ENCODE results near the gene JKAMP. TPM values are rescaled to one million over a fixed set of nuclear protein-coding genes. Genes with fewer than 3 reads are reported as not detected.

JKAMP gene
- total and polyA plus RNA-seq, 4 donors: 66.1 to 121 (median 80.7) TPM

DNA sequence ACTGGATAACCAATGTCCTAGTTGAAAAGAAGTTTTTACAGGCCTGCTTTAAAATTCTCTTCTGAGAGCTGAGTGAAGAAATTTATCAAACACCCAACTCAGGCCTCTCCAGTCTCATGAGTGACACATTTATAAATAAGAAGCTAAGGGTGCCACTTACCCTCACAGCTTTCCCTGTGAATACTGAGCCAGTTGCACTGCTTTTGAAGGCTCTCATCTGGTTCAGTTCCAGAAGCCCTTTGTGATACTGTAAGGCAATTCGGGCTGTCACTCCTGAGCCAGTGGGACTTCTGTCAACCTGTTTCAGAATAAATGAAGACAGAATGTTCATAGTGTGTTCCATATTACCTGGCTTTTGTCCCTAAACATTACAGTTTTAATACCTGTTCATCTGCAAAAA lies 8.6 kb upstream of the JKAMP start:
- Histone ChIP-seq H3K4me1 (ENCODE audit: control insufficient read depth, insufficient read depth, low read length) (no peaks in the 10 kb centered on the region), H3K9me3 (ENCODE audit: control insufficient read depth, insufficient read depth, low read length) (no peaks in the 10 kb centered on the region), H3K36me3 (ENCODE audit: control insufficient read depth, insufficient read depth, low read length) (peaks cover 6% of the 10 kb centered on the region), H3K27me3 (ENCODE audit: control insufficient read depth, insufficient read depth, low read length) (no peaks in the 10 kb centered on the region), H3K4me3 (ENCODE audit: low read depth, low read length) (no peak overlapping the region), H3K27ac (ENCODE audit: low read depth, low read length) (no peak overlapping the region)
- DNase-seq (ENCODE audit: low read depth in 4 of 6, low spot score in 6 of 6): no peak
- no CpG with 5 or more reads among the region's 1 CpG for WGBS (ENCODE audit: insufficient coverage)

DNA sequence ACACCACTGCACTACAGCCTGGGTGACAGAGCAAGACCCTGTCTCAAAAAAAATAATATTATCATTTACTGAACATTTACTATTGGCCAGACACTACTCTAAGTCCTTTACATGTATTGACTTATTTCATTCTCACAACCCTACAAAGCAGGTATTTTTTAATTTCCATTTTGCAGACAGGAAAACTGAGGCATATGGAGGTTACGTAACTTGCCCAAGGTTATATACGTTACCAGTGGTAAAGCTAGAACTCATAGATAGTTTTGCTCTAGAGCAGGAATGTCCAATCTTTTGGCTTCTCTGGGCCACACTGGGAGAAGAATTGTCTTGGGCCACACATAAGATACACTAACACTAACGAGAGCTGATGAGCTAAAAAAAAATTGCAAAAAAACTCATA lies 5.8 kb upstream of the JKAMP start:
- 93% methylated on average over 2 of the region's 3 CpGs for WGBS (ENCODE audit: insufficient coverage)
- peaks cover 3% of the 10 kb centered on the region for H3K4me1 ChIP-seq (ENCODE audit: control insufficient read depth, insufficient read depth, low read length)

DNA sequence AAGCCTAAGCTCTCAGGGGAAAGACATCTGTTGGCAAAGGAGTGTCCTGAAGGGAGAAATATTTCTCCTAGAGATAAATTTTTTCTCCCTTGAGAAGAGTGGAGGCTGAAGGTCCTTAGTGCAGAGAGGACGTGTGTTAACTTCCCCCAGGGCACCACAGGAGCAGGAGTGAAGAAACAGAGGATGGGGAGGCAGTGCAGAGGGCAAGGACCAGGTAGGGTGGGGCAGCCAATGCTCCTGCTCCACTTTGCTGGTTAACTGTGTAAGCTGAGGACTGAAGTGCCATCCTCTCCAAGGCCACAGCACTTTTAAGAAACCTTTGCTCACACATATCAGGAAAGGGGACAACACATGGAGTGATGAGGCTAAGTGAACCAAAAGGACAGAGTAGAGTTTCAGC lies 4.2 kb upstream of the JKAMP start:
- H3K27ac ChIP-seq (ENCODE audit: low read depth, low read length): no peak overlapping the region
- no peaks in the 10 kb centered on the region for H3K9me3 ChIP-seq (ENCODE audit: control insufficient read depth, insufficient read depth, low read length)
- H3K27me3 ChIP-seq (ENCODE audit: control insufficient read depth, insufficient read depth, low read length): no peaks in the 10 kb centered on the region
- DNase-seq (ENCODE audit: low read depth in 4 of 6, low spot score in 6 of 6): no peak
- peaks cover 7% of the 10 kb centered on the region for H3K4me1 ChIP-seq (ENCODE audit: control insufficient read depth, insufficient read depth, low read length)
- H3K36me3 ChIP-seq (ENCODE audit: control insufficient read depth, insufficient read depth, low read length): peaks cover 2% of the 10 kb centered on the region
- H3K4me3 ChIP-seq (ENCODE audit: low read depth, low read length): no peak overlapping the region
- WGBS (ENCODE audit: insufficient coverage): no CpG with 5 or more reads among the region's 1 CpG

More for the DNA sequence above, 5.8 kb upstream of the JKAMP start:
- Histone ChIP-seq H3K4me3 (ENCODE audit: low read depth, low read length) (no peak overlapping the region), H3K27me3 (ENCODE audit: control insufficient read depth, insufficient read depth, low read length) (no peaks in the 10 kb centered on the region), H3K9me3 (ENCODE audit: control insufficient read depth, insufficient read depth, low read length) (no peaks in the 10 kb centered on the region), H3K27ac (ENCODE audit: low read depth, low read length) (no peak overlapping the region), H3K36me3 (ENCODE audit: control insufficient read depth, insufficient read depth, low read length) (peaks cover 5% of the 10 kb centered on the region)
- no peak for DNase-seq (ENCODE audit: low read depth in 4 of 6, low spot score in 6 of 6)

DNA sequence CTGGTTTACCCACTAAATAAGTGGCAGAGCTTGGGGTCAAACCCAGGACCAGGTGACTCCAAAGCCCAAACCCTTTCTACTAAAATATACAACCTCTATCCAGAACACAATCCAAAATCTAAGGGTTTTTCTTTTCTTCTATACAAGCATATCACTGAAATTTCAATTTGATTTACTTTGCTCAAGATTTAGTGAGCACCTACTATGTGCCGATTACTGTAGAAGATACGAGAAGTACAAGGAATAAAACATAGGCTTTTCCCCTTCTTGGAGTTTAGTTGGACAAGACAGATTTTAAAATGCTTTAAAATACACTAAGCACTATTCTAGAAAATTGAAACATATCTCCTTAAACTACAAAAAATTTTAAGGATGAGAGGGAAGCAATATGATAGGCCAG lies 2.9 kb upstream of the JKAMP start:
- Histone ChIP-seq H3K4me3 (ENCODE audit: low read depth, low read length) (no peak overlapping the region), H3K9me3 (ENCODE audit: control insufficient read depth, insufficient read depth, low read length) (no peaks in the 10 kb centered on the region), H3K36me3 (ENCODE audit: control insufficient read depth, insufficient read depth, low read length) (peaks cover 2% of the 10 kb centered on the region), H3K27me3 (ENCODE audit: control insufficient read depth, insufficient read depth, low read length) (no peaks in the 10 kb centered on the region), H3K27ac (ENCODE audit: low read depth, low read length) (no peak overlapping the region), H3K4me1 (ENCODE audit: control insufficient read depth, insufficient read depth, low read length) (peaks cover 12% of the 10 kb centered on the region)
- DNase-seq (ENCODE audit: low read depth in 4 of 6, low spot score in 6 of 6): no peak
- no CpG with 5 or more reads among the region's 2 CpGs for WGBS (ENCODE audit: insufficient coverage)

DNA sequence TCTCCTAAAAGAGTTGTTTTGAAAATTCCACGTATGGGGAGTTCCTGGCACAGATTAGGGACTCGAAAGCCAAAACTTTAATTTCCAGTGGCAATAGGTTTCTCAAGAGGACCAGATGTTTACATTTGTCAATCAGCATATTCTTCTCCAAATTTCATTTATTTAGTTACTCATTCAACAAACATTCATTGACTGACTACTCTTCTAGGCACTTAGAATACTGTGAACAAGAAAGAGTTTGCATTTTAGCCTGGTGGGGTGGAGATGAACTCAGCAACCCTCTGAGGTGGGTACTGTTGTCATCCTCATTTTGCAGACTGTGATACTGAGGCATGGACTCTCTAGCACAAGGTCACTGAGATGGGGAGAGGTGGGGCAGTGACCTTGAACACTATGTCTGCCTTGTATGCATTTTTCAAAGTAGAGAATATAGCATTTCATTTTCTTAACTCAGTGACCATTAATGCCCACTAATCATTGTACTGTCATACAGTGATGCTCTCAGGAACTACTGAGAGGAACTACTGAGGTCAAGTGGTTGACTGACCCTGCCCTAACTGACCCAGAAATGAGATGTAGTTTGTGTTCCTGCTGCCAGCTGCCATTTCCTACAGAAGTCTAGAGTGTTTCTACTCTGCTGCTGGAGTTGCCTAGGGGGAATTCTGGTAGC lies 2.3 kb upstream of the JKAMP start:
- Histone ChIP-seq H3K9me3 (ENCODE audit: control insufficient read depth, insufficient read depth, low read length) (no peaks in the 10 kb centered on the region), H3K4me1 (ENCODE audit: control insufficient read depth, insufficient read depth, low read length) (peaks cover 12% of the 10 kb centered on the region), H3K27me3 (ENCODE audit: control insufficient read depth, insufficient read depth, low read length) (no peaks in the 10 kb centered on the region), H3K27ac (ENCODE audit: low read depth, low read length) (no peak overlapping the region), H3K4me3 (ENCODE audit: low read depth, low read length) (no peak overlapping the region), H3K36me3 (ENCODE audit: control insufficient read depth, insufficient read depth, low read length) (peaks cover 2% of the 10 kb centered on the region)
- DNase-seq (ENCODE audit: low read depth in 4 of 6, low spot score in 6 of 6): no peak
- WGBS (ENCODE audit: insufficient coverage): no CpG with 5 or more reads among the region's 2 CpGs

DNA sequence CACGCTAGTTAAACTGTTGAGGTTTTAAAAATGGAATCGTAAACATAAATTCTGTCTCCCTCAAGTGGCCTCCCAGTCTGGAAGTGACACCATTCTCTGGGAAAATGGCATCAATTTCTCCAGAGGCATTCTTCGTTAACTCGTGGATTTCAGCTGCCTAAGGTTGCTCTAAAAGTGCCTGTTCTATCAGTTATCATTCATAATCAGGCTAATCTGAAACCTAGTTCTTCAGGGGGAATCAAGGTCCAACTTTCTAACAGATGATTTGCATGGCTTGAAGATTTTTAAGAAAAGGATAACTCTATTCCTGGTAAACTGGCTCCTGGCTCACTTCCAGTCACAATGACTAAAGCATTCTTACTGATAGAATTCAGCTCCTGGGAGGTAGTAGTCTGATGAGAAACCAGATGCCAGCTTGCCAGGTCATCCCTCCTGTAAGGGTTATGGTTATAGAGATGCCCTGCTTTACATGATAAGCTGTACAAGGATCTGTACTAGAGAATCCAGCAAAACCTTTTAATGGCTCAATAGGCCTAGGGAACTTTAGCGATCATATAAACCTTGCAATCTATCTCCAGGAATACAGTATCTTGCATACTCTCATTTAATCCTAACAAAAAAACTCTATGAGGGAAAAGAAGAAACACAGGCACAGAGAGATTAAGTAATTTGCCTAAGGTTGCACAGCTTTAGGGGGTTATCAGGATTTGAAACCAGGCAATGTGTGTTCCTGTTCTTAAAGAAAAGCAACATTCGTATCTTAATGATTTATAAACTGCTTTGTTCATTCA lies 1.6 kb upstream of the JKAMP start:
- Histone ChIP-seq H3K4me3 (ENCODE audit: low read depth, low read length) (peak overlapping the region; percentile 93), H3K36me3 (ENCODE audit: control insufficient read depth, insufficient read depth, low read length) (peaks cover 2% of the 10 kb centered on the region), H3K4me1 (ENCODE audit: control insufficient read depth, insufficient read depth, low read length) (peaks cover 12% of the 10 kb centered on the region), H3K9me3 (ENCODE audit: control insufficient read depth, insufficient read depth, low read length) (no peaks in the 10 kb centered on the region), H3K27ac (ENCODE audit: low read depth, low read length) (no peak overlapping the region), H3K27me3 (ENCODE audit: control insufficient read depth, insufficient read depth, low read length) (no peaks in the 10 kb centered on the region)
- WGBS (ENCODE audit: insufficient coverage): 30% methylated on average over 2 of the region's 6 CpGs
- DNase-seq (ENCODE audit: low read depth in 4 of 6, low spot score in 6 of 6): peak in 1 of 6 donors; percentile 37

DNA sequence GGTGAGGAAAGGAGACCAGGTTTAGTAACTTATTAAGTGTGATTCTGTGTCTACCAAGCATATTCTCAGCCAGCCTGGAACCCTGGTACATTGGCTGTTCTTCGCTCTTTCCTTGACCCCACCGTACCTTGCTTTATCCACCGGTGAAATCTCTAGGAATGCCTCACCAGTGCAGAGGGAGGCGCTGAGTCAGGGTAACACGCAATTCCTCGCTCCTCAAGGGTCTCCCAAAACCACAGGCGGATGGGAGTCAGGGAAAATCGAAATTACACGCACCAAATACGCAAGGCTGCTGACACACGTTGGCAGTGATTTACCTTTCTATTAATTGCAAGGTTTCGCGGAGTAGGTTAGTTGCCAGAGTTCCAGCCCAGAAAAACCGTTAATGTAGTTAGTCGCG lies 954 bp upstream of the JKAMP start:
- DNase-seq (ENCODE audit: low read depth in 4 of 6, low spot score in 6 of 6): peak in 2 of 6 donors; percentile 45 to 66
- 4% methylated on average over 16 of the region's 16 CpGs for WGBS (ENCODE audit: insufficient coverage)
- H3K27me3 ChIP-seq (ENCODE audit: control insufficient read depth, insufficient read depth, low read length): no peaks in the 10 kb centered on the region
- no peaks in the 10 kb centered on the region for H3K9me3 ChIP-seq (ENCODE audit: control insufficient read depth, insufficient read depth, low read length)
- peaks cover under 1% of the 10 kb centered on the region for H3K36me3 ChIP-seq (ENCODE audit: control insufficient read depth, insufficient read depth, low read length)
- H3K4me3 ChIP-seq (ENCODE audit: low read depth, low read length): peak overlapping the region; percentile 93
- H3K27ac ChIP-seq (ENCODE audit: low read depth, low read length): peak overlapping the region; percentile 94
- H3K4me1 ChIP-seq (ENCODE audit: control insufficient read depth, insufficient read depth, low read length): peaks cover 12% of the 10 kb centered on the region

DNA sequence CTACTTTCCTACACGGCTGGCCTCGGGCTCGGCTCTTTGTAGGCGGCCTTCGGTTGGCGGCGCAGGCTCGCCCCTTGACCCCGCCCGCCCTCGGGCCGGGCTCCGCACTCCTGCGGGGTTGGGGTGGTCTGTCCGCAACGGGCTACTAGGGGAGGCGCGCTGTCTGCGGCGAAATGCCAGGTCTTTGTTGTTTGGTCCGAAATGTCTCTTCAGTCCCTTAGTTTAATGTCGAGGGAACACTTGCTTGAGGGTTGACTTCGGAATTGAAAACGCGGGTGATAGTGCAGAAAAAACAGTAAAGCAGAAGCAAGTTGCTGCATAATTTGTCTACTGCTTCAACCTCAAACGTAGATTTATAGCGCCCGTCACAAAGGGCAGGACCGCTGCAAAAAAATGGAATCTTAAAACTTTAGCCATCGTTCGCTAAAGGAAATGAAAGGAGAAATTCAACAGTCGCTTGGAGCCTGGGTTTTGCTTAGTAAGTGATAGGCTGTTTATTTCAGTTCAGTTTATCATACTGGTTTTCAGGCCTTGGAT lies 390 bp downstream of the JKAMP start:
- H3K36me3 ChIP-seq (ENCODE audit: control insufficient read depth, insufficient read depth, low read length): peaks cover 3% of the 10 kb centered on the region
- 0% methylated on average over 25 of the region's 32 CpGs for WGBS (ENCODE audit: insufficient coverage)
- peaks cover 12% of the 10 kb centered on the region for H3K4me1 ChIP-seq (ENCODE audit: control insufficient read depth, insufficient read depth, low read length)
- H3K9me3 ChIP-seq (ENCODE audit: control insufficient read depth, insufficient read depth, low read length): no peaks in the 10 kb centered on the region
- no peaks in the 10 kb centered on the region for H3K27me3 ChIP-seq (ENCODE audit: control insufficient read depth, insufficient read depth, low read length)
- H3K27ac ChIP-seq (ENCODE audit: low read depth, low read length): peak overlapping the region; percentile 94
- peak overlapping the region; percentile 93 for H3K4me3 ChIP-seq (ENCODE audit: low read depth, low read length)
- peak in 1 of 6 donors; percentile 42 for DNase-seq (ENCODE audit: low read depth in 4 of 6, low spot score in 6 of 6)

DNA sequence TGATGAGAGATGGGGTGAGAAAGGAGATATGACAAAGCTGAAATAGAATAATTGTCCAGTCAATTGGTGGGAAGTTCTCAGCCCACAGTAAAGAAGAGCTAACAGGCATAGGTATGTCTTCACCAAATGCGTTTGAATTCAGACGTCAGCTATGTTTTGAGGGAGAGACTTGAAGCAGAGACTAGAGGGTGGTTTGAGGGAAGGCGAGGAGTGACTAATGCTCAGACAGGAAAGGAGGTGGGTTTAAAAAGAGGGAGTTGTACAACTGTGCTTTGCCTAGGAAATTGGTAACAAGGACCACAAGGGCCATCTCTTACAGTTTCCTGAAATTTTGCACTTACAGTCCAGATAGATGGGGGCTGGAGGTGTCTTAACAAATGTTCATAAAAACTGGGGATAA lies 6.4 kb downstream of the JKAMP start:
- Histone ChIP-seq H3K4me3 (ENCODE audit: low read depth, low read length) (no peak overlapping the region), H3K9me3 (ENCODE audit: control insufficient read depth, insufficient read depth, low read length) (no peaks in the 10 kb centered on the region), H3K27me3 (ENCODE audit: control insufficient read depth, insufficient read depth, low read length) (no peaks in the 10 kb centered on the region), H3K4me1 (ENCODE audit: control insufficient read depth, insufficient read depth, low read length) (peaks cover under 1% of the 10 kb centered on the region), H3K36me3 (ENCODE audit: control insufficient read depth, insufficient read depth, low read length) (peaks cover 13% of the 10 kb centered on the region), H3K27ac (ENCODE audit: low read depth, low read length) (no peak overlapping the region)
- 96% methylated on average over 3 of the region's 3 CpGs for WGBS (ENCODE audit: insufficient coverage)
- no peak for DNase-seq (ENCODE audit: low read depth in 4 of 6, low spot score in 6 of 6)
